Keratinocyte (primary cell): ENCODE measurements around the gene TRIL.

Experiments used
- CTCF ChIP-seq, 3 experiments: IDR thresholded peaks in 1 of 3; conservative IDR thresholded peaks in 1 of 3; optimal IDR thresholded peaks in 1 of 3; 2 replicates in 2 of 3; 3 replicates in 1 of 3; pipeline versions ENCODE3 to v1.5.1; 2011; ENCODE audit warnings: low read length in 3 of 3, mild to moderate bottlenecking in 3 of 3, moderate library complexity in 2 of 3, control low read depth in 1 of 3, inconsistent platforms in 1 of 3; ENCODE audit not compliant: insufficient read depth in 2 of 3; ENCODE audit errors: extremely low read depth in 1 of 3
- EZH2 ChIP-seq: IDR thresholded peaks from one replicate; pipeline ENCODE4 v1.6.1; 2012; ENCODE audit warnings: inconsistent platforms, mild to moderate bottlenecking, low read length, moderate library complexity

DNA sequence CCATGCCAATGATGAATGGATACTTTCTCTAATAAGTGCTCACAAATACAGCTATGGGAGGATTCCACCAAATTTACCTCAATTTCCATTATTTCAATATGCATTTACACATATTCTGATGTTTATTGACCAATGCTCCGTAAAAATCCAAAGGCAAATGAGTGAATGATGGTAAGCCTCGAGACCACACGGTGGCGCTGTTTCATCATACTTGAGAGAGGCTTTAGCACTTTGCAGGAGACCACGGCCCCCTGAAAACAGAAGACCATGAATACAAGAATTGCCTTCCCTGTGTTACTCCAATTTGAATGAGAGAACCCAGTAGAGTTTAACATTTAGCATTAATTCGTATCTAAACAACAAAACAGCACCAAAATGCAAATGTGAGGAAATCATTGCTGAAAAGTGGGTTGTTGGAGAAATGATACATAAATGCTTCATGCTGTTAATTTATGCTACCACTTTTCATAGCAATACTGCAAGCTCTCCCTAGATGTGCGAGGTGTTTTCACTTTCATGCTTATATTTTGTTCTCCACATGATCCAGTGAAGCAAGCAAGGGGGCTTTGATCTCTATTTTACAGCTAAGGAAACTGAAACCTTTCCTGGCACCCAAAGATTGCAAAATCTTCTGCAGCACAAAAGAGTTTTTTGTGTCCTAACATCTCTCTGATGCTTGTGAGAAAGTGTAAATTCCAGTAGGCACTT, 35.4 kb downstream of the TRIL start:
- no peak for TF ChIP-seq EZH2
- peak; percentile 71 to 87 (median 82) for TF ChIP-seq CTCF (optimal IDR thresholded peaks at IDR 0.05 in 1 of 3, IDR thresholded peaks at IDR 0.05 in 1 of 3, conservative IDR thresholded peaks at IDR 0.05 in 1 of 3; ENCODE audit: extremely low read depth in 1 of 3, insufficient read depth in 2 of 3, low read length in 3 of 3)
